OCI-LY7 (cell line): ENCODE data around the gene PLCB1. TPM values are rescaled to one million over a fixed set of nuclear protein-coding genes. Genes with fewer than 3 reads are reported as not detected.

Experiments used
- BruUV-seq: library from RNA; stranded (reverse); fragments of 400-500 nt; replicated peaks from 2 replicates; lab custom pipeline; 2021; lab: Mats Ljungman, UMichigan
- CTCF ChIA-PET: fragments of 300-600 bp; sonication (Branson Sonifier 250); formaldehyde crosslinking; loops from one replicate; lab custom pipeline; 2022; ENCODE audit warnings: antibody characterized with exemption; ENCODE audit not compliant: unreplicated experiment; lab: Charles Lee
- POLR2A ChIA-PET: fragments of 300-600 bp; sonication (Branson Sonifier 250); formaldehyde crosslinking; loops from one replicate; lab custom pipeline; 2022; ENCODE audit warnings: antibody characterized with exemption; lab: Charles Lee
- DNase-seq: peaks from one replicate; pipeline ENCODE4 v3.0.0-alpha.2; 2015; ENCODE audit warnings: low spot score
- H2AFZ ChIP-seq: fragments of 200-600 bp; sonication (generic), shearing (Covaris generic); 2 replicates; pipeline ENCODE4 v1.6.1; 2014; ENCODE audit warnings: mild to moderate bottlenecking, antibody characterized with exemption, low read length, moderate library complexity
- H3K27ac ChIP-seq: fragments of 200-600 bp; sonication (generic); 2 replicates; pipeline ENCODE4 v1.5.1; 2014; ENCODE audit warnings: mixed run types, low read depth, mild to moderate bottlenecking, moderate library complexity, low read length, inconsistent platforms; ENCODE audit not compliant: poor library complexity, severe bottlenecking
- H3K36me3 ChIP-seq: fragments of 200-600 bp; sonication (generic); 2 replicates; pipeline ENCODE4 v1.6.1; 2014; ENCODE audit warnings: mild to moderate bottlenecking, antibody characterized with exemption, low read length, moderate library complexity, mixed read lengths; ENCODE audit not compliant: insufficient read depth
- H3K4me1 ChIP-seq: fragments of 200-600 bp; sonication (generic); 2 replicates; pipeline ENCODE4 v1.5.1; 2014; ENCODE audit warnings: mild to moderate bottlenecking, low read length; ENCODE audit not compliant: insufficient read depth, poor library complexity, severe bottlenecking
- H3K4me2 ChIP-seq: fragments of 200-600 bp; sonication (generic); 2 replicates; pipeline ENCODE4 v1.6.1; 2014; ENCODE audit warnings: mild to moderate bottlenecking, low read length
- H3K4me3 ChIP-seq: fragments of 200-600 bp; sonication (generic); 2 replicates; pipeline ENCODE4 v1.5.1; 2014; ENCODE audit warnings: mild to moderate bottlenecking, low read depth, low read length; ENCODE audit not compliant: poor library complexity, severe bottlenecking
- H3K79me2 ChIP-seq: fragments of 200-600 bp; sonication (generic); 2 replicates; pipeline ENCODE4 v1.6.1; 2016; ENCODE audit warnings: low read depth, mild to moderate bottlenecking, low read length, moderate library complexity, mixed read lengths; ENCODE audit not compliant: insufficient read depth
- H3K9me2 ChIP-seq: fragments of 200-600 bp; sonication (generic); 2 replicates; pipeline ENCODE4 v1.6.1; 2016; ENCODE audit warnings: mild to moderate bottlenecking, low read length, mixed read lengths; ENCODE audit not compliant: insufficient read depth
- H3K9me3 ChIP-seq: fragments of 200-600 bp; sonication (generic); 2 replicates; pipeline ENCODE4 v1.6.1; 2014; ENCODE audit warnings: mild to moderate bottlenecking, mixed run types, low read length, mixed read lengths
- H4K20me1 ChIP-seq: fragments of 200-600 bp; sonication (generic); 2 replicates; pipeline ENCODE4 v1.6.1; 2014; ENCODE audit warnings: mild to moderate bottlenecking, antibody characterized with exemption, low read length, moderate library complexity, mixed read lengths; ENCODE audit not compliant: insufficient read depth
- EZH2phosphoT487 ChIP-seq: fragments of 200-600 bp; sonication (generic); IDR thresholded peaks from 2 replicates; pipeline ENCODE4 v1.6.1; 2018; ENCODE audit warnings: low read depth, borderline replicate concordance, mild to moderate bottlenecking, mixed run types, antibody characterized with exemption, low read length, moderate library complexity, mixed read lengths
- intact Hi-C: fragments of 100-400 bp; cut with micrococcal nuclease; formaldehyde crosslinking; loops from one replicate; pipeline ENCODE4 v1.10.0; 2022; ENCODE audit not compliant: unreplicated experiment
- total RNA-seq, 2 experiments: library from RNA; depleted of rRNA in 1 of 2; stranded (reverse); fragments of >200 nt in 1 of 2; shearing (Covaris generic) in 1 of 2; gene quantifications; 2 replicates each; pipeline ENCODE4 v1.2.3, GENCODE V29; 2014 to 2022
- TF ChIP-seq, protein P1 (sequence below): fragments of 200-600 bp; sonication (generic); conservative IDR thresholded peaks from 2 replicates; pipeline ENCODE4 v1.5.1; 2014; ENCODE audit warnings: mild to moderate bottlenecking, antibody characterized with exemption, low read length, moderate library complexity, mixed read lengths

Gene PLCB1
- total RNA-seq, 2 experiments from 2014 or later, result 14.6 to 30.5 TPM

DNA sequence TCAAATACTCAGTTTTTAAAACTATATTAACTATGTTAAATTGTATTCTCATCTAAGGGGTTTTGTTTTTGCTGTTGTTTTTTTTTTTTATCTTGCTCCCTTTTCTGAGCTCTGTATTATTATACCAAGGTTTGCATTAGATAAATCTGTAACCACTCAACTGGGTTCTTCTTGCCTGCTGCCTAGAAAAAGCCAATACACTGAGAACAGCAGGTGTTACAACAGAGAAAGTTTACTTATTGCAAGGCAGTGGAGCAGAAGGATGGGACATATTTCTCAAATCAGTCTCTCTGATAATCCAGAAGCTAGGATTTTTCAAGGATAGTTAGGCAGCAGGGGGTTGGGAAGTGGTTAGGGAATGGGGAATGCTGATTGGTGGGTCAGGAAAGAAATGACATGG is 558.0 kb downstream of the PLCB1 start:
- no peak overlapping the region for H3K4me2 ChIP-seq
- no peak overlapping the region for H3K27ac ChIP-seq
- H3K79me2 ChIP-seq, result no peaks in the 10 kb centered on the region
- H2AFZ ChIP-seq, result no peak overlapping the region
- intact Hi-C loops, result no loop called here
- POLR2A ChIA-PET, result interaction anchor here (1.3 kb wide), 1 partner anchor 14 kb away, joined by 5 read pairs; no protein-coding TSS in a partner anchor
- H3K9me2 ChIP-seq, result no peaks in the 10 kb centered on the region
- no peaks in the 10 kb centered on the region for H4K20me1 ChIP-seq
- no peak for TF ChIP-seq EZH2phosphoT487
- TF ChIP-seq, protein P1, sequence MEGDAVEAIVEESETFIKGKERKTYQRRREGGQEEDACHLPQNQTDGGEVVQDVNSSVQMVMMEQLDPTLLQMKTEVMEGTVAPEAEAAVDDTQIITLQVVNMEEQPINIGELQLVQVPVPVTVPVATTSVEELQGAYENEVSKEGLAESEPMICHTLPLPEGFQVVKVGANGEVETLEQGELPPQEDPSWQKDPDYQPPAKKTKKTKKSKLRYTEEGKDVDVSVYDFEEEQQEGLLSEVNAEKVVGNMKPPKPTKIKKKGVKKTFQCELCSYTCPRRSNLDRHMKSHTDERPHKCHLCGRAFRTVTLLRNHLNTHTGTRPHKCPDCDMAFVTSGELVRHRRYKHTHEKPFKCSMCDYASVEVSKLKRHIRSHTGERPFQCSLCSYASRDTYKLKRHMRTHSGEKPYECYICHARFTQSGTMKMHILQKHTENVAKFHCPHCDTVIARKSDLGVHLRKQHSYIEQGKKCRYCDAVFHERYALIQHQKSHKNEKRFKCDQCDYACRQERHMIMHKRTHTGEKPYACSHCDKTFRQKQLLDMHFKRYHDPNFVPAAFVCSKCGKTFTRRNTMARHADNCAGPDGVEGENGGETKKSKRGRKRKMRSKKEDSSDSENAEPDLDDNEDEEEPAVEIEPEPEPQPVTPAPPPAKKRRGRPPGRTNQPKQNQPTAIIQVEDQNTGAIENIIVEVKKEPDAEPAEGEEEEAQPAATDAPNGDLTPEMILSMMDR, result no peak
- H3K4me1 ChIP-seq, result no peaks in the 10 kb centered on the region
- H3K4me3 ChIP-seq, result no peak overlapping the region
- DNase-seq, result no peak
- peaks cover 12% of the 10 kb centered on the region; the same call in 1 of the 2 replicates for H3K9me3 ChIP-seq
- CTCF ChIA-PET, result no interaction called here
- H3K36me3 ChIP-seq, result no peaks in the 10 kb centered on the region; the same call in 1 of the 2 replicates
- BruUV-seq, result no TSS peak

DNA sequence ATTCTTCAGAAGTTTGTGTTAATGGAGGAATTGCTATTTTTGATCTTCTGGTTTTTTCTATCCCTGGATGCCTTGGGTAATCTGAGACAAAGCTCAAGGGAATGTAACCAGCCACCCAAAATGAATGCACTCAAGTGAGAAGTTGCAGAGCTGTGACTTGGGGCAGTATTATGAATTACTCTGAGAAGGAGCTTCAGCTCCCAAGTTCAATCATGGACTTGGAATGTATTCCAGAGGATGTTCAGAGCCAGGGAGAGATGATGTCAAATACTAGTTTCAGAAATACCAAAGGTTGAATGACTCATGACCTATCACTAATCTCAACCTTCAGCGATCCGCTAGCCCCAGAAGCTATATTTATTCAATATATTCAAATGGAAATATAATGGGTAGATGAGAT is 561.6 kb downstream of the PLCB1 start:
- Histone ChIP-seq H4K20me1 (no peaks in the 10 kb centered on the region), H3K9me2 (no peaks in the 10 kb centered on the region), H3K79me2 (no peaks in the 10 kb centered on the region), H3K4me3 (no peak overlapping the region), H3K27ac (no peak overlapping the region), H3K4me1 (no peaks in the 10 kb centered on the region), H3K4me2 (no peak overlapping the region), H3K9me3 (peaks cover 12% of the 10 kb centered on the region; the same call in 1 of the 2 replicates), H3K36me3 (no peaks in the 10 kb centered on the region; the same call in 1 of the 2 replicates), H2AFZ (no peak overlapping the region)
- BruUV-seq, result no TSS peak
- DNase-seq, result no peak
- intact Hi-C loops, result no loop called here
- ChIA-PET POLR2A (interaction anchor here (1.0 kb wide), 1 partner anchor 9 kb away, joined by 3 read pairs; no protein-coding TSS in a partner anchor), CTCF (no interaction called here)
- TF ChIP-seq, protein P1, result no peak
- no peak for TF ChIP-seq EZH2phosphoT487

DNA sequence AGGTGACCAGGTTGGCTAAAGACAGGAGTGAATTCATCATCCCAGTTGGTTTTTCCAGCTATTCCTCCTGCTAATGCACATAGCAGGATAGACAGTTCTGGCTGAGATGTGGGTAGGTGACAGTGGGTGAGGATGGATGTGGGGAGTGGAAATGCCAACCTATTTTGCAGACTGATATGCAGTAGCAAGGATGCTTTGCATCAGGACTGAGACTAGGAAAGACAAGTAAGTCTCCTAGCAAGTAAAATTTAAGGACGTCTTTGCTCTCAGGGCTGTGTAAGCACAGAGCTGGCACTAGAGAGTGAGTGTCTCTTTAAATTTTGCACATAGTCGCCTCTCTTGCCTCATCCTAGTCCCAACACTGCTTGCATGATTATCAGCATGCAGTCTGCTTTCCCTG is 568.7 kb downstream of the PLCB1 start:
- H3K4me2 ChIP-seq, result no peak overlapping the region
- no peaks in the 10 kb centered on the region for H3K9me2 ChIP-seq
- ChIA-PET CTCF (no interaction called here), POLR2A (interaction anchor here (0.6 kb wide), 1 partner anchor 1668 kb away, joined by 4 read pairs; no protein-coding TSS in a partner anchor)
- DNase-seq, result no peak
- no peak overlapping the region for H2AFZ ChIP-seq
- no peaks in the 10 kb centered on the region for H3K4me1 ChIP-seq
- H3K27ac ChIP-seq, result no peak overlapping the region
- TF ChIP-seq, protein P1, result no peak
- TF ChIP-seq EZH2phosphoT487, result no peak
- H3K4me3 ChIP-seq, result no peak overlapping the region
- no peaks in the 10 kb centered on the region for H3K9me3 ChIP-seq
- H3K79me2 ChIP-seq, result no peaks in the 10 kb centered on the region
- BruUV-seq, result no TSS peak
- no peaks in the 10 kb centered on the region for H3K36me3 ChIP-seq
- no peaks in the 10 kb centered on the region for H4K20me1 ChIP-seq
- intact Hi-C loops, result no loop called here
